GM19328 (cell line): Measurements from ENCODE around the gene TUSC2.
A peak's percentile ranks its signal among the peaks of the same experiment; 100 is the strongest.
"Not testable (repeated sequence)": the region's sequence is repeated elsewhere in the genome, so short reads cannot be mapped to it uniquely, and the experiment has no call there.

Experiments
- ATAC-seq: cut with Tn5 transposase; IDR thresholded peaks from one replicate; pipeline ENCODE4 v1.9.1; 2021; ENCODE audit warnings: mild to moderate bottlenecking, moderate library complexity; ENCODE audit not compliant: unreplicated experiment

Gene TUSC2

GRCh38 chr3:50319894-50320625 is 8.0 kb downstream of the TUSC2 start:
- no peak for ATAC-seq

GRCh38 chr3:50319181-50319893 is 8.7 kb downstream of the TUSC2 start:
- ATAC-seq = no peak

GRCh38 chr3:50318615-50319014 is 9.4 kb downstream of the TUSC2 start:
- ATAC-seq = no peak

- ATAC-seq = no peak
These were observed 9.9 kb downstream of the TUSC2 start for GRCh38 chr3:50318163-50318562.

- no peak for ATAC-seq
These were observed 10.7 kb downstream of the TUSC2 start for GRCh38 chr3:50317300-50317699.

- ATAC-seq = no peak
These were observed 11.3 kb downstream of the TUSC2 start for GRCh38 chr3:50316657-50317242.

GRCh38 chr3:50314816-50315215 is 13.2 kb downstream of the TUSC2 start:
- ATAC-seq = no peak

GRCh38 chr3:50314342-50314741 is 13.7 kb downstream of the TUSC2 start:
- no peak for ATAC-seq

GRCh38 chr3:50312041-50312440 is 16.0 kb downstream of the TUSC2 start:
- not testable (repeated sequence) for ATAC-seq

- no peak for ATAC-seq
These were observed 23.4 kb downstream of the TUSC2 start for GRCh38 chr3:50304601-50305000.

GRCh38 chr3:50303013-50303815 is 24.8 kb downstream of the TUSC2 start, which contains the start of gene HYAL1:
TSS of gene HYAL1 (minus strand) at chr3:50303574. CDS start at chr3:50302956, 618 bp downstream.
- ATAC-seq = no peak

- ATAC-seq = no peak
These were observed 25.7 kb downstream of the TUSC2 start for GRCh38 chr3:50302095-50303012.

GRCh38 chr3:50300681-50301254 is 27.3 kb downstream of the TUSC2 start:
- no peak for ATAC-seq

- no peak for ATAC-seq
These were observed 27.9 kb downstream of the TUSC2 start for GRCh38 chr3:50299929-50300680.

- ATAC-seq = no peak
These were observed 28.4 kb downstream of the TUSC2 start for GRCh38 chr3:50299638-50299928.

- ATAC-seq = peak; percentile 86
These were observed 29.0 kb downstream of the TUSC2 start, which contains the start of the genes HYAL3 and NAA80 for GRCh38 chr3:50298836-50299637. TSS of gene HYAL3 (minus strand) at chr3:50299405. CDS start at chr3:50295602, 3,803 bp downstream. TSS of gene NAA80 (minus strand) at chr3:50299405. CDS start at chr3:50297463, 1,942 bp downstream.

- no peak for ATAC-seq
These were observed 29.9 kb downstream of the TUSC2 start for GRCh38 chr3:50297896-50298725.
